ENCODE results near the gene DGCR2.

The DGCR2 gene

GRCh38 chr22:19065298-19065859 lies 56.8 kb downstream of the DGCR2 start:
- H3K27ac ChIP-seq (ENCODE audit: low read depth, low read length): no peak overlapping the region
- H2AFZ ChIP-seq (ENCODE audit: low read length, unreplicated experiment): no peak overlapping the region
- no peak overlapping the region for H3K4me3 ChIP-seq (ENCODE audit: low read depth, low read length)
- no peaks in the 10 kb centered on the region for H3K79me2 ChIP-seq (ENCODE audit: control insufficient read depth, insufficient read depth, low read length, unreplicated experiment)
- H3K36me3 ChIP-seq (ENCODE audit: insufficient read depth, low read length): no peaks in the 10 kb centered on the region
- no peaks in the 10 kb centered on the region for H3K27me3 ChIP-seq (ENCODE audit: insufficient read depth, low read length)
- peaks cover 3% of the 10 kb centered on the region for H3K4me1 ChIP-seq (ENCODE audit: control insufficient read depth, insufficient read depth, low read length, unreplicated experiment)

DNA sequence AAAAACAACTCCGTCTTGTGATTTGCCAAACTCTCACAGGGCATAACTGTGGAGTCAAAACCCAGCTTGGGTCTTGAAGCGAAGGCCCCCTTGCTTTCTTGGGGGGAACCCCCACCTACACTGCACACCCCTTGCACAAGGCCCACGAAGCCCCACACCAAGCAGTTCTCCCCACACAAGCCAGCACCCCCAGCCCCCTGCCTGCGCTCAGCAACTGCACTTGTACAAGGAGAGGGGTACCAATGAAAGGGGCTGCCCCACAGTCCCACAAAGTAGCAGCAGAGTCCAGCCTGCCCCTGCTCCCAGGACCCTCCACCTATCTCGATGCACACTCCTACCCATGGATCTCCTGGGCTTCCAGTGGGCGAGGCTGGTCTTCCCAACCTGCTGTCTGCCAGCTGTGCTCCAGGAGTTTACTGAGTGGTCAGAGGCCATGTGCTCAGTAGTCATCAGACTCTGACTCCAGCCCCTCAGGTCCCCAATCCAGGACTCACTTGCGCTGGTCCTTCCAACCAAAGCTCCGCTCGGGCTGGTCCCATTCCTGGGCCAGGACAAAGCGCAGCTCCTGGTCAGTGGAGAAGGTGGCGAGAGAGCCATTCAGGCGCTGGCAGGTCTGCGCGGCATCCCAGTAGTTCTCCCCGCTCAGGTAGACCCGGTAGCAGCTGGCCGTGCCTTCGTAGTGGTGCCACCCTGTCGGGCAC lies 57.7 kb downstream of the DGCR2 start:
- Histone ChIP-seq H3K4me3 (ENCODE audit: low read depth, low read length) (no peak overlapping the region), H2AFZ (ENCODE audit: low read length, unreplicated experiment) (no peak overlapping the region), H3K36me3 (ENCODE audit: insufficient read depth, low read length) (no peaks in the 10 kb centered on the region), H3K79me2 (ENCODE audit: control insufficient read depth, insufficient read depth, low read length, unreplicated experiment) (no peaks in the 10 kb centered on the region), H3K4me1 (ENCODE audit: control insufficient read depth, insufficient read depth, low read length, unreplicated experiment) (peaks cover 3% of the 10 kb centered on the region), H3K27ac (ENCODE audit: low read depth, low read length) (no peak overlapping the region), H3K27me3 (ENCODE audit: insufficient read depth, low read length) (no peaks in the 10 kb centered on the region)

GRCh38 chr22:19063581-19064353 lies 58.4 kb downstream of the DGCR2 start:
- H3K79me2 ChIP-seq (ENCODE audit: control insufficient read depth, insufficient read depth, low read length, unreplicated experiment): no peaks in the 10 kb centered on the region
- no peak overlapping the region for H3K4me3 ChIP-seq (ENCODE audit: low read depth, low read length)
- peaks cover 3% of the 10 kb centered on the region for H3K4me1 ChIP-seq (ENCODE audit: control insufficient read depth, insufficient read depth, low read length, unreplicated experiment)
- H3K36me3 ChIP-seq (ENCODE audit: insufficient read depth, low read length): no peaks in the 10 kb centered on the region
- H3K27ac ChIP-seq (ENCODE audit: low read depth, low read length): no peak overlapping the region
- H2AFZ ChIP-seq (ENCODE audit: low read length, unreplicated experiment): no peak overlapping the region
- no peaks in the 10 kb centered on the region for H3K27me3 ChIP-seq (ENCODE audit: insufficient read depth, low read length)

- Histone ChIP-seq H3K27me3 (ENCODE audit: insufficient read depth, low read length) (no peaks in the 10 kb centered on the region), H3K4me1 (ENCODE audit: control insufficient read depth, insufficient read depth, low read length, unreplicated experiment) (peaks cover 3% of the 10 kb centered on the region), H3K36me3 (ENCODE audit: insufficient read depth, low read length) (no peaks in the 10 kb centered on the region), H3K79me2 (ENCODE audit: control insufficient read depth, insufficient read depth, low read length, unreplicated experiment) (no peaks in the 10 kb centered on the region), H3K27ac (ENCODE audit: low read depth, low read length) (no peak overlapping the region), H3K4me3 (ENCODE audit: low read depth, low read length) (no peak overlapping the region), H2AFZ (ENCODE audit: low read length, unreplicated experiment) (no peak overlapping the region)
Observed at GRCh38 chr22:19062943-19063308, 59.3 kb downstream of the DGCR2 start.

DNA sequence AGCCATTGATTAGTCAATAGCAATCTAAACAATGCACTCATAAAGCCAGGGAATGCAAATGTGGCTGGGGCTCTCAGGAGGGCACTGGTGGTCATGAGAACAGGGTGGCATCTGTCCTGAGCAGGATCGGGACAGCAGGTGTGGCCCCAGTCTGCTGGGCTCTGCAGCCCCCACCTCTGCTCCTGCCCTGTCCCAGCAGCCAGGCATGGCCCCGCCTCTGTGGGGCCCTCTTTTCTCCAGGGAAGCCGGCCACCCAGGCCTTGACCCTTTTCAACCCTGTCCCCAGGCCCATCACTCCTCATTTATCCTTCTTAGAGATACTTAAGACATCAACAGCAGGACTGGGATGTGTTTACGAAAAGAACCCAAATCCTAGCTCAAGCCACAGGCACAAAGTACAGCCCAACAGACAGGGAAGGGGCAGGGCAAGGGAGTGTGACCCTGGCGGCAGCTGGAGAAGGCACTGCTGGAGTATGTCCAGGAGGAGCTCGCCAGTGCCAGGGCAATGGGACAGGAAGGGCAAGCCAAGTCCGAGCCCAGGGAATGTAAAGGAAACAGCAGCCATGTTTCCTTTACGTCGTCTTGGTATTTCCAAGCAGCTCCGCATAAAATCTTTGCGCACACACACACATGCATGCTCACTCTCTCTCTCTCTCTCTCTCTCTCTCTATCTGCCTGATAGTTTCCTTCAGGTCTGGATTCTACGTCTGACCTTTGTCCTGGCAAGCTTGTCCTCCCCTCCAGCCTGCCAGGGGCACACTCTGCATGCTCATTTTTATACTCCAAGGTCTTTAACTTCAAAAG lies 59.9 kb downstream of the DGCR2 start:
- Histone ChIP-seq H3K27me3 (ENCODE audit: insufficient read depth, low read length) (no peaks in the 10 kb centered on the region), H3K79me2 (ENCODE audit: control insufficient read depth, insufficient read depth, low read length, unreplicated experiment) (no peaks in the 10 kb centered on the region), H3K36me3 (ENCODE audit: insufficient read depth, low read length) (no peaks in the 10 kb centered on the region), H2AFZ (ENCODE audit: low read length, unreplicated experiment) (no peak overlapping the region), H3K4me3 (ENCODE audit: low read depth, low read length) (no peak overlapping the region), H3K27ac (ENCODE audit: low read depth, low read length) (no peak overlapping the region), H3K4me1 (ENCODE audit: control insufficient read depth, insufficient read depth, low read length, unreplicated experiment) (peaks cover 3% of the 10 kb centered on the region)

DNA sequence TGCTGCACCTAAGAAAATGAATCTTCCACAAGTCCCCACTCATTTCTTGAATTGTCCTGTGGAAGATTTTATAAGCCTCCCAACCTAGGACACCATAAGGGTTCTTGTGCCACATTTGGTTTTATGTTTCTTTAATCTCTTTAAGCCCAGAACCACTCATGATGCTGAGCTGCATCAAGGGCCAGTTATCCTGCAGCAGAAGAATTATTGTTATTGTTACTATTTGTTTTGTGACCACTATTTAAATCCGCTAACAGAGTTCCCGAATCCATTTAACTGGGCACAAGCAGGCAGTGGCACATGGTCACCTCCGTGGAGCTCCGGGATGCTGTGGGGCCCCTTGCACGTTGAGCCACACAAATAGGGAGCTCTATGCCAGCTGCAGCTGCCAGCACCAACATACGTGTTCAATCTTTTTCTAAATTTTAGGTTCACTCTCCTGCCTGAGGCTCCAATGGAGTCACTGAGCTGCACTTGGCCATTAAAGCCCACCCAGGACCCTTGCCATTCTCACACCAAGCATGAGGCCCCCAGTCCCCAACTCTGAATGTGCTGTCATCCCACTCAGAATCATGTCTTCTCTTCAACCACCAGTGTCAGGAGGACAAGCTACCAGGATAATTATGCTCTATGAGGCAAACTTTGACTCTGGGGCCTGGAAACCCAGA lies 60.6 kb downstream of the DGCR2 start:
- Histone ChIP-seq H3K4me3 (ENCODE audit: low read depth, low read length) (no peak overlapping the region), H3K79me2 (ENCODE audit: control insufficient read depth, insufficient read depth, low read length, unreplicated experiment) (no peaks in the 10 kb centered on the region), H3K36me3 (ENCODE audit: insufficient read depth, low read length) (no peaks in the 10 kb centered on the region), H3K27ac (ENCODE audit: low read depth, low read length) (no peak overlapping the region), H3K4me1 (ENCODE audit: control insufficient read depth, insufficient read depth, low read length, unreplicated experiment) (no peaks in the 10 kb centered on the region), H2AFZ (ENCODE audit: low read length, unreplicated experiment) (no peak overlapping the region), H3K27me3 (ENCODE audit: insufficient read depth, low read length) (no peaks in the 10 kb centered on the region)

- H3K27ac ChIP-seq (ENCODE audit: low read depth, low read length): no peak overlapping the region
- no peak overlapping the region for H3K4me3 ChIP-seq (ENCODE audit: low read depth, low read length)
- no peaks in the 10 kb centered on the region for H3K79me2 ChIP-seq (ENCODE audit: control insufficient read depth, insufficient read depth, low read length, unreplicated experiment)
- no peaks in the 10 kb centered on the region for H3K27me3 ChIP-seq (ENCODE audit: insufficient read depth, low read length)
- H2AFZ ChIP-seq (ENCODE audit: low read length, unreplicated experiment): no peak overlapping the region
- no peaks in the 10 kb centered on the region for H3K4me1 ChIP-seq (ENCODE audit: control insufficient read depth, insufficient read depth, low read length, unreplicated experiment)
- H3K36me3 ChIP-seq (ENCODE audit: insufficient read depth, low read length): no peaks in the 10 kb centered on the region
Observed at GRCh38 chr22:19060356-19061009, 61.7 kb downstream of the DGCR2 start.

GRCh38 chr22:19059481-19060278 lies 62.5 kb downstream of the DGCR2 start:
- no peaks in the 10 kb centered on the region for H3K36me3 ChIP-seq (ENCODE audit: insufficient read depth, low read length)
- H3K27ac ChIP-seq (ENCODE audit: low read depth, low read length): no peak overlapping the region
- no peak overlapping the region for H2AFZ ChIP-seq (ENCODE audit: low read length, unreplicated experiment)
- no peaks in the 10 kb centered on the region for H3K4me1 ChIP-seq (ENCODE audit: control insufficient read depth, insufficient read depth, low read length, unreplicated experiment)
- H3K27me3 ChIP-seq (ENCODE audit: insufficient read depth, low read length): no peaks in the 10 kb centered on the region
- H3K79me2 ChIP-seq (ENCODE audit: control insufficient read depth, insufficient read depth, low read length, unreplicated experiment): no peaks in the 10 kb centered on the region
- no peak overlapping the region for H3K4me3 ChIP-seq (ENCODE audit: low read depth, low read length)

DNA sequence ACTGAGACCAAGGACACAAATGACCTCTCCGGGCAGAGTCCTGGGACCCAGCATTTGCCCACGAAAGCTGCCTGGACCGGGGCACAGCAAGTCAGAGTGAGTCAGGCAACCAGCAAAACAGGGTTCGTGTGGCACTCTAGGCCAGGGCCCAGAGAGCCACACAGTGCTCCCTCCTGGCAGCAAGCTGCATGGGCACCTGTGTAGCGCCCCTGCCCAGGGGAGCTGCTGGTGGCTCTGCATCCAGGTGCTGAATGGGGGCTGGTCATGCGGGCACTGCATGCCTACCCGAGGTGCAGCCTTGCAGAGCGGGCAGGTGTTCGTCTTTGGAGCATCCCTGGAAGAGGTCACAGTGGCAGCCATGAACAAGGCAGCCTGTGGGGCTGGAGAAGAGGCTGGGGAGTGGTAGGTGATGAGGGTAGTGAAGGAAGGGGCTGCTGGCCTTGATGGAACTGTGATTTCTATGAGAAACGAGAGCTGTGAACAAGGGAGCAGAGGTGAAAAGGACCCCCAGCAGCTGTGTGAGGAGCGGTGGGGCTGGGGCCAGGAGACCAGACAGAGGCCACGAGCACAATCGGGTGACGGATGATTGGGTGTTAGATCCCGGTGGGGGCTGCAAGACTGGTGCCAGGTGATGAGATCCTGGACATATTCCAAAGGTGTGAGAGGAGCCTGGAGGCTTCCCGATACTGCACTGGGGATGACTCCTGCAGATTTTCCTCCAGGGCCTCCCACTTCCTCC lies 63.3 kb downstream of the DGCR2 start:
- Histone ChIP-seq H2AFZ (ENCODE audit: low read length, unreplicated experiment) (no peak overlapping the region), H3K27ac (ENCODE audit: low read depth, low read length) (no peak overlapping the region), H3K4me1 (ENCODE audit: control insufficient read depth, insufficient read depth, low read length, unreplicated experiment) (no peaks in the 10 kb centered on the region), H3K36me3 (ENCODE audit: insufficient read depth, low read length) (no peaks in the 10 kb centered on the region), H3K4me3 (ENCODE audit: low read depth, low read length) (no peak overlapping the region), H3K27me3 (ENCODE audit: insufficient read depth, low read length) (no peaks in the 10 kb centered on the region), H3K79me2 (ENCODE audit: control insufficient read depth, insufficient read depth, low read length, unreplicated experiment) (no peaks in the 10 kb centered on the region)
